Mesendoderm (in vitro differentiated cells): ENCODE measurements around the gene PITX3.

Experiments used
- DNase-seq: peaks from one replicate; pipeline ENCODE4 v3.0.0; 2013
- H2AK5ac ChIP-seq: 2 replicates; pipeline ENCODE4 v1.6.1; 2013; ENCODE audit warnings: low read length, inconsistent platforms
- H2BK120ac ChIP-seq: 2 replicates; pipeline ENCODE4 v1.6.1; 2013; ENCODE audit warnings: low read depth, mild to moderate bottlenecking, low read length, moderate library complexity, mixed read lengths
- H2BK15ac ChIP-seq: replicated peaks from 2 replicates; pipeline ENCODE4 v1.6.1; 2013; ENCODE audit warnings: low read depth, mild to moderate bottlenecking, moderate library complexity
- H2BK5ac ChIP-seq: 2 replicates; pipeline ENCODE4 v1.6.1; 2013; ENCODE audit warnings: low read length, inconsistent platforms
- H3K18ac ChIP-seq: 2 replicates; pipeline ENCODE4 v1.6.1; 2013; ENCODE audit warnings: mild to moderate bottlenecking, low read length, mixed read lengths
- H3K23ac ChIP-seq: one replicate; pipeline ENCODE4 v1.6.1; 2013; ENCODE audit warnings: low read length
- H3K27ac ChIP-seq: 2 replicates; pipeline ENCODE4 v1.5.1; 2013; ENCODE audit warnings: low read depth, mild to moderate bottlenecking, inconsistent platforms, low read length, moderate library complexity
- H3K27me3 ChIP-seq: 2 replicates; pipeline ENCODE4 v1.6.1; 2013; ENCODE audit warnings: low read length, control low read depth, mild to moderate bottlenecking, inconsistent platforms; ENCODE audit not compliant: insufficient read depth, poor library complexity
- H3K36me3 ChIP-seq: 2 replicates; pipeline ENCODE4 v1.6.1; 2013; ENCODE audit warnings: low read length, inconsistent platforms; ENCODE audit not compliant: control insufficient read depth, insufficient read depth
- H3K4ac ChIP-seq: one replicate; pipeline ENCODE4 v1.6.1; 2013; ENCODE audit warnings: low read depth, mild to moderate bottlenecking, low read length, moderate library complexity
- H3K4me1 ChIP-seq: 2 replicates; pipeline ENCODE4 v1.6.1; 2013; ENCODE audit warnings: low read depth, low read length, inconsistent platforms; ENCODE audit not compliant: control insufficient read depth
- H3K4me2 ChIP-seq: 2 replicates; pipeline ENCODE4 v1.6.1; 2013; ENCODE audit warnings: low read length
- H3K4me3 ChIP-seq: 2 replicates; pipeline ENCODE4 v1.5.1; 2013; ENCODE audit warnings: mild to moderate bottlenecking, low read length
- H3K56ac ChIP-seq: one replicate; pipeline ENCODE4 v1.6.1; 2013; ENCODE audit warnings: low read length
- H3K79me1 ChIP-seq: 2 replicates; pipeline ENCODE4 v1.6.1; 2013; ENCODE audit warnings: low read length, inconsistent platforms
- H3K79me2 ChIP-seq: 2 replicates; pipeline ENCODE4 v1.6.1; 2013; ENCODE audit warnings: mild to moderate bottlenecking, low read length; ENCODE audit not compliant: control insufficient read depth, insufficient read depth
- H3K9ac ChIP-seq: 2 replicates; pipeline ENCODE4 v1.6.1; 2013; ENCODE audit warnings: low read length, inconsistent platforms
- H4K5ac ChIP-seq: one replicate; pipeline ENCODE4 v1.6.1; 2013; ENCODE audit warnings: low read length
- H4K8ac ChIP-seq: one replicate; pipeline ENCODE4 v1.6.1; 2013; ENCODE audit warnings: low read depth, mild to moderate bottlenecking, control low read depth, low read length, moderate library complexity
- WGBS: extraction: QIAGEN DNeasy Blood & Tissue Kit; methylation state at CpG from one replicate; pipeline ENCODE4 v1.1.7; 2013; ENCODE audit warnings: low lambda C conversion rate, missing lambda C conversion rate; ENCODE audit not compliant: insufficient coverage; ENCODE audit errors: extremely low coverage; 5-methylcytosine and 5-hydroxymethylcytosine counted together

Gene PITX3

GRCh38 chr10:102185272-102185671 is 56.0 kb downstream of the PITX3 start:
- Histone ChIP-seq H3K79me1 (no peaks in the 10 kb centered on the region), H3K4ac (no peak overlapping the region), H3K4me3 (no peak overlapping the region), H2BK15ac (no peak overlapping the region), H3K56ac (no peak overlapping the region), H2BK5ac (no peak overlapping the region), H2BK120ac (no peak overlapping the region), H3K9ac (no peak overlapping the region), H3K4me1 (no peaks in the 10 kb centered on the region), H4K5ac (no peak overlapping the region), H3K36me3 (no peaks in the 10 kb centered on the region), H3K18ac (no peak overlapping the region), H3K27me3 (no peaks in the 10 kb centered on the region), H3K4me2 (no peak overlapping the region), H3K27ac (no peak overlapping the region), H2AK5ac (no peak overlapping the region), H3K79me2 (no peaks in the 10 kb centered on the region), H3K23ac (no peak overlapping the region), H4K8ac (no peak overlapping the region)
- DNase-seq: no peak
- WGBS: no CpG with 5 or more reads among the region's 2 CpGs

GRCh38 chr10:102184606-102185005 is 56.7 kb downstream of the PITX3 start:
- no peak overlapping the region for H3K27ac ChIP-seq

More at GRCh38 chr10:102184606-102185005, 56.7 kb downstream of the PITX3 start:
- Histone ChIP-seq H3K79me2 (no peaks in the 10 kb centered on the region), H3K79me1 (no peaks in the 10 kb centered on the region), H3K9ac (no peak overlapping the region), H3K27me3 (no peaks in the 10 kb centered on the region), H2AK5ac (no peak overlapping the region), H3K4me1 (no peaks in the 10 kb centered on the region), H3K4ac (no peak overlapping the region), H2BK120ac (no peak overlapping the region), H3K36me3 (no peaks in the 10 kb centered on the region), H3K56ac (no peak overlapping the region), H3K4me3 (no peak overlapping the region), H3K23ac (no peak overlapping the region), H3K4me2 (no peak overlapping the region), H3K18ac (no peak overlapping the region), H2BK5ac (no peak overlapping the region), H4K8ac (no peak overlapping the region), H4K5ac (no peak overlapping the region), H2BK15ac (no peak overlapping the region)
- no peak for DNase-seq
- WGBS: no CpG with 5 or more reads among the region's 2 CpGs
